GM12872 (cell line): ENCODE results near the gene KIAA2012.

Experiments
- CTCF ChIP-seq: IDR thresholded peaks from 3 replicates; pipeline ENCODE4 v1.5.1; 2011; ENCODE audit warnings: low read depth, mild to moderate bottlenecking, low read length, moderate library complexity; ENCODE audit not compliant: insufficient read depth

Gene KIAA2012

GRCh38 chr2:202110491-202110890 lies 37.4 kb downstream of the KIAA2012 start:
- TF ChIP-seq CTCF = no peak

GRCh38 chr2:202112041-202112440 lies 39.0 kb downstream of the KIAA2012 start:
- TF ChIP-seq CTCF = no peak

GRCh38 chr2:202113571-202114142 lies 40.6 kb downstream of the KIAA2012 start:
- TF ChIP-seq CTCF = no peak

GRCh38 chr2:202114291-202114690 lies 41.2 kb downstream of the KIAA2012 start:
- no peak for TF ChIP-seq CTCF

GRCh38 chr2:202114795-202115194 lies 41.7 kb downstream of the KIAA2012 start:
- no peak for TF ChIP-seq CTCF

- no peak for TF ChIP-seq CTCF
Measured at GRCh38 chr2:202115479-202115971, 42.5 kb downstream of the KIAA2012 start.

- TF ChIP-seq CTCF = no peak
Measured at GRCh38 chr2:202116691-202117090, 43.6 kb downstream of the KIAA2012 start.
